Stimulated activated CD8-positive, alpha-beta memory T cell treated with anti-CD3 and anti-CD28 coated beads, Interleukin-4, amount 100 ng/mL, for 4 hours (primary cell): ENCODE results near the gene GIPC1.

Source experiments
- DNase-seq, 2 donors: peaks; one replicate each; pipeline ENCODE4 v3.0.0-alpha.2; 2020; ENCODE audit warnings: low read depth in 2 of 2, low spot score in 1 of 2

Gene GIPC1

DNA sequence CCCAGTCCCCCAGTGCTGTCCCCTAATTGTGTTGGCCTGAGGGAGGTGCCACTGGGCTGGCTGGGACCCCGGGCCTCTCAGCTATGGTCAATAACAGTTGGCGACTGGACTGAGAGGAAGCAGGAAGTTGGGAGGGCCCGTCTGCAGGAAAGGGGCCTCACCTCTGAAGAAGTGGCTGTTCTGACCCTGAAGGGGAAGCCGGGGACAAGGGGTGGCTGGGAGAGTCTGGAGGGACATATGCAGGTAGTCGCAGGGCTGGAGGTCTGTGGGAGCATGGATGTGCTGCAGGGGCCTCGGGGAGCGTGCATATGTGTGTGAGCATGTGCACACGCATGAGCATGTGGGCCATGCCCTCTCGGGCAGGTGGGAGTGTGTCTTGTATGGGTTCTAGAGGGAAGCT, 56.9 kb downstream of the GIPC1 start:
- no peak for DNase-seq

DNA sequence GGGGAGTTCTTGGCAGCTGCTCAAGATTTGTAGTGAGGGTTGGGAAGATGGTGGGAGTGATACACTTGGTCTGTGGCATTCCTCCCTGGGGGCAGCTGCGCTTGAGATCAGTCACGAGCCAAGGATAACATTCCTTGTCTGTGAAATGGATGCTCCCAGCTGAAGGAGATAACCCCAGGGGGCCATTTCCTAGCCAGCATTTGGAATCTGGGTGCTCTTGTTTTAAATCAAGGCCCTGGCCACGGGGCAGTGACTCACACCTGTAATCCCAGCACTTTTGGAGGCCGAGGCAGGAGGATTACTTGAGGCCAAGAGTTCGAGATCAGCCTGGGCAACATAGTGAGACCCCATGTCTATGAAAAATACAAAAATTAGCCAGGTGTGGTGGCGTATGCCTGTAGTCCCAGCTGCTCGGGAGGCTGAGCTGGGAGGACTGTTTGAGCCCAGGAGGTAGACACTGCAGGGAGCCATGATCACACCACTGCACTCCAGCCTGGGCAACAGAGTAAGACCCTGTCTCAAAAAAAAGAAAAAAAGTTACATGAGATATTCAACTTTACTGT, 58.3 kb downstream of the GIPC1 start:
- DNase-seq, result no peak

DNA sequence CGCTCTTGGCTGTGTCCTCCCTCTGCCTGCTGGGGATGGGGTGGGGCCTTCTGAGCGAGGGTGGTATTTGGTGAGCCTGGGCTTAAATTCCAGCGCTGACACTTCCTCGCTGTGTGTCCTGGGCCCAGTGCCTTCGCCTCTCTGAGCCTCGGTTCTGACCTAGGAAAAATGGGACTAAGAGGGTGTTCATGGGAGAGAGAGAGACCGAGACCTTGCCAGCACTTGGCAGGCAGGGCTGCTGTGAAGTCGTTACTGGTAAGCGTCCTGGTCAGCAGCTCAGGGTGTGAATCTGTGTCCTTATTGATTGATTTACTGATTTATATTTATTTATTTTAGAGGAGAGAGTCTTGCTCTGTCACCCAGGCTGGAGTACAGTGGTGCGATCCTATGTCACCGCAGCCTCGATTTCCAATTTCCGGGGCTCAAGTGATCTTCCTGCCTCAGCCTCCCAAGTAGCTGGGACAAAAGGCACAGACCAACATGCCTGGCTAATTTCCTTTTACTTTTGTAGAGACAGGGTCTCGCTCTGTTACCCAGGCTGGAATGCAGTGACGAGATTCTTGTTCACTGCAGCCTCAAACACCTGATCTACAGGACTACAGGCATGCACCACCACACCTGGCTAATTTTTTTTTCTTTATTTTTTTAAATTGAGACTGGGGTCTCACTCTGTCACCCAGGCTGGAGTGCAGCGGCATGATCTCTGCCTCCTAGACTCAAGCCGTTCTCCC, 60.4 kb downstream of the GIPC1 start:
- DNase-seq, result no peak

- DNase-seq, result no peak
Observed at GRCh38 chr19:14434543-14435319, 61.2 kb downstream of the GIPC1 start.

DNA sequence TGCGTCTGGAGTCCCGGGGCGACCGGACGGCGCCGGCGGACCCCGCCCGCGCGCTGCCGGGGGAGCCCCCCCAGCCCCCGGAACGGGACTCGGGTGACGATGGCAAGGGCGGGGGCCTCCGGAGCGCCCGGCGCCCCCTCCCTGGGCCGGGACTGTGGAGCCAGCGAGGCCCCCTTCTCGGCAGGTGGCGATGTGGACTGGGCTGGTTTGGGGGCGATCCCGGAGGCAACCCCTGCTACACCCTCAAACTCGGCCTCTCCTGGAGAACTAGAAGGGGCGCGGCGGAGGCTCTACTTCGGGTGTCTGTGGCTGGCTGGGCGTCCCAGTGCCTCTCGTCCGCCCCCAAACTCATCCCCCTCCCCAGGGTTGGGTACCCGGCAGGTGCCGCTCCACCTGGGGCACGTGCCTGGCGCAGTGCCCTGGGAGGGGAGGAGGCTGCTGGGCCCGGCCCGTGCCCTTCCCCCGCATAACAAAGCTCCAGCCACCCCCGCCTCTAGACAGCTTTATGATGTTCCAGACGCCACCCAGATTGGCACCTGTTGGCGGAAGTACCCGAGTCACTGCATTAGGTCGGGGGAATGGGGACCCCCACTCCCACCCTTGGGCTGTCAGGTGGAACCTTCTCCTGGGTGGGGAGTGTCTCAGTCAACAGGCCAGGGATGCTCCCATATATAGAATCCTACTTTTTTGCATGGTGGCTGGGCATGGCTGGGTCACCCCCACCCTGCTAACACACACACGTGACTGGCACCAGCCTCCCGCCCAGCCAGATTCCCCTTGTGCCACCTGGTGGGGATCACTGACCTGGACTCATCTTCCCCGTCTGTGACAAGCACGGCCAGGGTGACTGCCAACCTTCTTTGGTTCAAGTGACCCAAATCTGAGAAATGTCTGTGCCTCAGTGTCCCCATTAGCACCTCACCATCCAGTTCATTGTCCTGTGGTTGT, 62.1 kb downstream of the GIPC1 start:
- DNase-seq, result no peak

DNA sequence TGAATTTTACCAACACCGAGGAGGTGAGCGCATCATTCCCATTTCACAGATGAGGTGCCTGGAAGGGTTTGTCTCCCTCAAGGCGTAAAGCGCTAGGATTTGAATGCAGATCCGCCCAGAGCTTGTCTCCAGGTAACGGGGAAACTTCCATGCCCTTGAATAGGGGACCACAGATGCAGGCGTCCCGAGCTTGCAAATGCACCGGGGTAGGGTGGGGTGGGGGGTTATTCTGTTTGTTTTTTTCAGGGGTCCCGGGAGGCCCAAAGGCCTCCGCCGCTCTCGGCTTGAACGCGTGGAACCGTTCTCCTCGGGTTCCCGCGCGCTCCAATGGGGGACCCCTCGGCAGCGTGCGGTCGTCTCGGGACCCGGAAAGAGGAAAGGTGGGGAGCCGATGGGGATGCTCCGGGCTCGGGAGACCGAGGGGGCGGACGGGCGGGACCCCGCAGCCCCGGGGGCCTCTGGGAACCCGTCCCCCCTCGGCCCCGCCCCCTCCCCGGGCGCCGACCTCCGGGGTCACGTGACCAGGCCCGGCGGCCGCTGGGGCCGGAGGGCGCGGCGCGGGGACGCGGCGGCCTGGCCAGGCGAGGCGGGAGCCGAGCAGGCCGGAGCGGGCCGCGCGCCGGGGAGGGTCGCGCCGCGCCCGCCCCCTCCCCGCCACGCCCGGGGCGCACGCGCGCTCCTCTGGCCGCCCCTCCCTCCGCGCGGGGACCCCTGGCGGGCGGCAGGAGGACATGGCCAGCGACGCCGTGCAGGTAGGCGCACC, 63.0 kb downstream of the GIPC1 start, which contains the start of gene PKN1:
PKN1 (plus strand) TSS at position 516 of the 763 bp plus-strand sequence; CDS start at position 732, 216 bp downstream.
- DNase-seq, result no peak

DNA sequence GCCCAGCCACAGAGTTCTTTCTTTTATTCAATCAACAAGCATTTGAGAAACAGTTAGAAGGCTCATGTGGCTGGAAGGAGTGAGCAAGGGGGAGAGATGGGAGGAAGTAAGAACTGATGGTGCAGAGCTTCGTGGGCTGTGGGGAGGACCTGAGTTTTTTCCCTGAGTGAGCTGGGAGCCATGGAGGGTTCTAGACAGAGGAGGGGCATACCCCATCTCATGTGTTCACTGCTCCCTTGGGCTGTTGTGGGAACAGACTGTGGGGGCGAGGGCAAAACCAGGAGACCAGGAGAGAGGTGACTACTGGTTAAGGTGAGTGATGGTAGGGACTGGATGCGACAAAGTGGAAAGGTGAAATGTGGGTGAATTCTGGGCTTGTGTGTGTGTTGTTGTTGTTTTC, 65.2 kb downstream of the GIPC1 start:
- DNase-seq, result no peak

GRCh38 chr19:14428882-14429416, 67.0 kb downstream of the GIPC1 start:
- DNase-seq, result no peak
